ENCODE measurements around the gene KIAA0930.
A peak's percentile ranks its signal among the peaks of the same experiment; 100 is the strongest.
"Not testable (repeated sequence)": the region's sequence is repeated elsewhere in the genome, so short reads cannot be mapped to it uniquely, and the experiment has no call there.

KIAA0930 gene

DNA sequence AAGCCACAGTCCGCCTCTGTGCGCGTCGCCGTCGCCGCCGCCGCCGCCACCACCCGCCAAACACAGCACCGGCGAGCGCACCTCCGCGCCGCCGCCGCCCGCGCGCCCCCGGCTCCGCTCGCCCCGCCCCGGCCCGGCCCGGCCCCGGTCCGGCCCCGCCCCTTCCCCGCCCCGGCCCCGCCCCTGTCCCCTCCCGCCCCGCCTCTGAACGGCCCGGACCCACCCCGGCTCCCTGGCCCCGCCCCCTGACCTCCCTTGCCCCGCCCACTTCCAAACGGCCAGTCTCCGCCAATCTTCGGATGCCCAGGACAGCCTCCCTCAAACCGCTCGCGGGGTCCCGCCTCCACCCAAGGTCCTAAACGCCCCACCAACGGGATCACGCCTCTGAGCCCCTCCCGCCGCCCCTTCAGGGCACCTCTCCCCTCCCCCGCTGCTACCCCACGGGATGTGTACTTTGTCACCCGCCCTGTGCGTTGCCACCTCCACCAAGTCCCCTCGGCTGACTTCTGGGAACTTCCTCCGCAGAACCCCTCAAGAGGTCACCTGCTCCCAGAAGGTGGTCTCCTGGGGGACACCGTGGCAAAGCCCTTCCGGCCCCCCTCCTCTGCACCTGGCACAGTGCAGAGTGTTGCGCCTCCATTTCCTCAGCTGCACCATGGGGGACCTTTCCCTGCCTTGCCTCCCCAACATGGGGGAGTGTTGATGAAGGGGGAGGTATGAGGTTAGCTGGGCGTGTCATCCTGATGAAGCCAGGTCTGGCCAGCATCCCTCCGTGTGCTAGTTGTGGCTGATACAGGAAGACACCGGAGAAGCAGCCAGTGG lies at the start of gene KIAA0930:
KIAA0930 (minus strand) TSS at position 85 of the 822 bp plus-strand sequence. CDS start 191 bp downstream, outside the sequence.
- peak; percentile 32 to 33 for DNase-seq

DNA sequence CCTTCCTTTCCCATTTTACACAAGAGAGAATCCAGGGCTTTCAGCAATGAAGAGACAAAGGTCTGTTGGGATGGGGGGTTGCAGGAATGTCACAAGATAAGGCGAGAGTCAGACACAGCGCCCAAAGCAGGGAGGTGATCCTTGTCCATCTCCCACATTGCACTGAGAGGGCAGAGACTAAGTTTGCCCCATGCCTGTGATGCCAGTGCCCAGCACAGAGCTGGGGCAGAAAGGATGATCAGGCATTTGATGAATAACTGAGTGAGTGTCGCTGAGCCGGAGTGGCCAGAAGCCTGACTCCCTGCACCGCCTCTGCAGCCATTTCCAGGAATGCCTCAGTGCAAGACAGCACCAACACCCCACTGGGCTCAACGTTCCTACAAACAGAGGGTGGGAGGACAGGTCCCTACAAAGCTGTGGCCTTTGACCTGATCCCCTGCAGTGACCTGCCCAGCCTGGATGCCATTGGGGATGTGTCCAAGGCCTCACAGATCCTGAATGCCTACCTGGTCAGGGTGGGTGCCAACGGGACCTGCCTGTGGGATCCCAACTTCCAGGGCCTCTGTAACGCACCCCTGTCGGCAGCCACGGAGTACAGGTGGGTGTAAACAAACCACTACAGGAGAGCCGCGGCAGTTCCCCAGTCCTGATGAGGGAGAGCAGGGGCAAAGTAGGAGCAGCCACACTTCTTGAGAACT lies 46.3 kb upstream of the KIAA0930 start:
- DNase-seq: no peak

DNA sequence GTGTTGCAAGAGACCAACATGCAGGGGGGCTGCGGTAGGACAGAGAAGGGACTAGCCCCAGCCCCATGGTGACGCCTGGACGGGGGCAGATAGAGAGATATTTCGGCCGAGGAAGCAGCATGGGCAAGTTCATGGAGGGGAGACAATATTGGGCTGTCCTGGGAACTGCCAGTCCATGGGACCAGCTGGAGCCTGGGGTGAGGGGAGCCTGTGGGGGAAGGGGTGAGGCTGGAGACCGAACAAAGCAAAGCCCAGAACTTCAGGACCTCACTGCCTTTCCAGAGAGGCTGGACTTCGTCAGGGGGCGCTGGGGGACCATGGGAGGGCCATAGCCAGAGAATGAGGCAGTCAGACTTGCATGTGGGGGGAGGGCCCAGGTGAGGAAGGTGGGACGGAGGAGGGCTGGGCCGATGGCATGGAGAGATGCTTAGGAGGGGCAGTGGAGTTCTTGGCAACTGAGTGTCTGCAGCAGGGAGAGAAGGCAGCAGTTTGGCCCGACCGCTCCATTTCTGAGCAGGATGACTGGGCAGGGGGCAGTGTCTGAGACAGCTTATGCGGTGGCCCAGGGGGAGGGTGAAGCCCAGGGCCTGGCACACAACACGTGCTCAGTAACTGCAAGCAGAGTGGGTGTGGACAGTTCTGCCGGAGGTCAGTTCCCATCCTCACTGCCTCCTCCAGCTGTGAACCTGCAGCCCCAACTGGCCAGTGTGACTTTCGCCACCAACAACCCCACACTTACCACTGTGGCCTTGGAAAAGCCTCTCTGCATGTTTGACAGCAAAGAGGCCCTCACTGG lies 44.8 kb upstream of the KIAA0930 start:
- no peak for DNase-seq

DNA sequence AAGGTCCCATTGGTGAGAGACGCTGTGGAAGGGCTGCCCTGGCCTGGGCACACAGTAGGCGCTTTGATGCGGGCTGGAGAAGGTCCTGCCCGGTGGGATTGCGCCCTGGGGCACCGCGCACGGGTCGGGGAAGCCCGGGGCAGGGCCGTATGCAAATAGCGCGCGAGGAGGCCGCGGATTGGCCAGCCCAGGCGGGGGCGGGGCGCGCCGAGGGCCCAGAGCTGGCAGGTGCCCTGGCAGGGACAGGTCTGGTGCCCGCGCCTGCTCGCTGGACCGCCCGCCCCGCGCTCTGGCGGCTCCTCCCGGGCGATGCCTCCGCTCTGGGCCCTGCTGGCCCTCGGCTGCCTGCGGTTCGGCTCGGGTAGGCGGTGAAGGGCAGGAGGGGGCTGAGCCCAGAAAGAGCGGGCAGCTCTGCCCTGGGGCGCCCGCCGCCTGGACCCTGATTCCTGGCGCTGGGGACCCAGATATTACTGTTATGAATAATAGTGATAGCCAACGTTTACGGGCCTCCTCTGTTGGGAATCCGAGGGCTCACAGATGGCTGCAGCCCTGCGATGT lies 44.1 kb upstream of the KIAA0930 start, which contains the start of gene UPK3A:
UPK3A (plus strand) TSS at position 245 of the 558 bp plus-strand sequence; CDS start at position 310, 65 bp downstream.
- peak; percentile 45 to 51 for DNase-seq

DNA sequence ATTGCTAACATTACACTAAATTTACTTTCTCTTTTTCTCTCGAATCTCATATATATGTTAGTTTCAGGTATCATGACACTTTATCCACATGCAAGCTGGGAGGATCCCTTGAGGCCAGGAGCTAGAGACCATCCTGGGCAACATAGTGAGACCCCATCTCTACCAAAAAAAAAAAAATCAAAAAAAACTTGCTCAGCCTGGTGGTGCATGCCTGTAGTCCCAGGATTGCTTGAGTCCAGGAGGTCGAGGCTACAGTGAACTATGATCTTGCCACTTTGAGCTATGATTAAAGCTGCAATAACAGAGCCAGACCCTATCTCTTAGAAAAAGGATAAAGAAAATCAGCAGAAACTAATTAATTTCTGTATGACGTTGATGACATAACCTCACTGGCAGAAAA lies 40.3 kb upstream of the KIAA0930 start:
- no peak for DNase-seq

DNA sequence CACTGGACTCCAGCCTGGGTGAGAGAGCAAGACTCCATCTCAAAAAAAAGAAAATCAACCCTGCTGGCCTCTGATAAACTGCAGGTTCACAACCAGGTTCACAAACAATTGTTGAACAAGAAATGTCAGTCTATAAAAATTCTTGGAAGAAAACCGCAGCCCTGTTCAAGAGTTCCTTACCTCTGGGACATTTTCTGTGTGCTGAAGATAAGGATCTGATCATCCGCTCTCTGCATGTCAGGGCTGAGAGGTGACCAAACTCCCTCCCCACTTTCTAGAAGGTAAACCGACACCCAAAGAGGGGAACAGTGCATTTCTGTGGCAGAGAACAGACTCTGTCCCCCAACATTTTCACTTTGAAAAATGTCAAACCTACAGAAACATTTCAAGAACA lies 39.9 kb upstream of the KIAA0930 start:
- DNase-seq: no peak

DNA sequence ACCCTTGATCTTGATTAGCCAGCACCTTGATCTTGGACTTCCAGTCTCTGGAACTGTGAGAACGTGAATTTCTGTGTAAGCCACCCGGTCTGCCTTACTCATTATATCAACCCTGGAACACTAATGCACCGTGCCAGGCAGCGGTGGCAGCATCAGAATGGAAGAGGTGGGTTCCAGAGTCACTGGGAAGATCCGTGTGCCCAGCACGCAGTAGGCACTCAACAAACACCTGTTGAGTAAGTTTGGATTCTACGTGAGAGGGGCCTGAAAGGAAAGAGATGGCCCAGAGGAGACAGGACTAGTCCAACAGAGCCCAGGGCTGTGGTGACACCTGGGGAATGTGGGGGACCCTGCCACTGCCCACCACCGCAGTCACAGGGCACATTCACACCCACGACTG lies 37.4 kb upstream of the KIAA0930 start:
- DNase-seq: no peak

DNA sequence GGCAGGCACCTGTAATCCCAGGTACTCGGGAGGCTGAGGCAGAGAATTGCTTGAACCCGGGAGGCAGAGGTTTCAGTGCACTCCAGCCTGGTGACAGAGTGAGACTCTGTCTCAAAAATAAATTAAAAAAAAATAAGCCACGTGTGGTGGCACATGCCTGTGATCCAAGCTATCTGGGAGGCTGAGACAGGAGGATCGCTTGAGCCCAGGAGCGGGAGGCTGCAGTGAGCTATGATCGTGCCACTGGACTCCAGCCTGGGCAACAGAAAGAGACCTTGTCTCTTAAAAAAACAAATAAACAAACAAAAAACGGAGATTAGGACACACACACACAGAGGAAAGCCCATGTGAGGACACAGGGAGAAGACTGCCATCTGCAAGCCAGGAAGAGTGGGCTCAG lies 37.0 kb upstream of the KIAA0930 start:
- not testable (repeated sequence) for DNase-seq

DNA sequence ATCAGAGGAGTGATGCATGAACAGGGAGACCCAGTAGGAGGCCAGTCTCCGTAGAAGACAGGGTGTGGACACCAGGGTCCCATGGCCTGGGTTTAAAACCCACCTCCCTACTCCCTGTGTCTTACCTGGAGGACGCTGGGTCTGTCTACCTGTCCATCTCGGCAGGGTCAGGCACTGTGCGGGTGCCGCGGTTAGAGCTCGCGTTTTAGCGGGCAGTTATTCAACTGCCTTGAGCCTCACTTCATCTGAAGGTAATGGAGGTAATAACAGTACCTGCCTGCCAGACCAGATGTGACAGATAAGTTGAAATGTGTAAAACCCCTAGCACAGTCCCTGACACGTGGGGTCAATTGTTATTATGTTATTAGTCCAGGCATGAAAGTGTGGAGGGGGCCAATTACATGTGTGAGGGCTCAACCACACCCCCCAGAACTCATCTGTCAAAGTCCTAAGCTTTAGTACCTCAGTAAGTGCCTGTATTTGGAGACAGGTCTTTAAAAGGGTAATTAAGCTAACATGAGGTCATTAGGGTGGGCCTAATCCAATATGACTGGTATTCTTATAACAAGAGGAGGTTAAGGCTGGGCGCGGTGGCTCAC lies 35.9 kb upstream of the KIAA0930 start:
- DNase-seq: no peak

DNA sequence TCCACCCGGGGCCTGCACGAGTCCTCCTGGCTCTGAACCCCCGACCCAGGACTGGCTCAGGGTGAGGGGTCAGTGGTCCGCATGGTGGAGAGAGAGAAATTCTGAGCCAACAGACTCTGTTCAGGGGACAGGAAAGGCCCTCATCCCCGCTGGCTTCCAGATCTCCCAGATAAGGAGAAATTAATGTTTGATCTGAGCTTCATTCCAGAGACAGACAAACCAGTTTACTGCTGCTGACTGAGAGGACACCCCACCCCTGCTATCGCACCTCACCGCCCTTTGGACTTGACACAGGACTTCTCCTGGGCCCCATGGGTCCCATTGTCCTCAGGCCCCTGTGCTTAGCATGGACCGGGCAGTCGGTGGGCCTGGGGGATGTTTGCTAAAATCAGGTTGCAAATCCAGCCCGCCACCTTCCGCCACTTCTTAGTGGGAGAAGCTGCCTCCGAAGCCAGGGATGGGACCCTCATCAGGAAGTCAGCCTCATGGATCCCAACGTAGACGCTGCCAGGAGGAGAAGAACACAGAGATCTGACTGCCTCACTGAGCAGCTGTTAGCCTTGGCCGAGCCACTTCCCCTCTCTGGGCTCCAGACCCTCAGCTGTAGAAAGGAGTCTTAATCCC lies 32.9 kb upstream of the KIAA0930 start:
- no peak for DNase-seq

DNA sequence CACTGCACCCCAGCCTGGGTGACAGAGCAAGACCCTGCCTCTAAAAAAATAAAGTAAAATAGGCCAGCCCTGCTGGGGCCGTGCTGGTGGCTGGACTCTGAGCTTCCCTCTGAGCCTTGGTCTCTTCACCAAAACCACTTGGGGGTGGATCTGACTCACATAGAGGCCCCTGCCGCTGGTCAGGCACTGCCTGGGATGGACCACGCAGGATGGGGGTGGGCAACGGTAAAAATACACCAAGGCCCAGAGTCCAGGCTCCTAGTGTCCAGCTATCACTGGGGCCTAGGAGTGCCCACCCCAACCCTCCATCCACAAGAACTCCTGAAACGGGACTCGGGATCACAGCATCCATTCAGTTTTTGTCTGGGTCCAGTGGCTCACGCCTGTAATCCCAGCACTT lies 31.8 kb upstream of the KIAA0930 start:
- DNase-seq: no peak

DNA sequence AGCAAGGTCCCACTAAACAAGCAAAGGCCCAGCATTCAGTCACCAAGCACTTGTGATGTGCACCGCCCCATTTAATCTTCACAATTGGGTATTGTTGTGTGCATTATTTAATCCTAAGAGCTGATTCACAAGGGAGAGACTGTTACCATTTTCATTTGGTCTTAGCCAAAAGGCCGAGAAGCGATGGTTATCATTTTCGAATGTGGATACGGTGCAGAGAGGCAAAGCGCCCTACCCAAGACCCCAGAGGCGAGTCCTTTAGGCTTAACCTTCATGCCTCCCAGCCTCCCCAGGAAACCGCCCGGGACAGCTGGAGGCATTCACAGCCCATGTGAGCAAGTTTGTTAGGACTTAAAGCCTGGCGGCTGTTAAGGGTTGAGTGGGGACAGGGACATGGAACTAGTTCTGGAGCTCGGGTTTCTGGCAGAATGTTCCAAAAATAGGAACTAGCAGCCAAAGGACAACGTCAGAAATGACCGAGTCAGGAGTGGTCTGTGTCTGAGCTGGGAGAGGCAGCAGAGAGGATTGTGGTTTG lies 31.0 kb upstream of the KIAA0930 start:
- no peak for DNase-seq

DNA sequence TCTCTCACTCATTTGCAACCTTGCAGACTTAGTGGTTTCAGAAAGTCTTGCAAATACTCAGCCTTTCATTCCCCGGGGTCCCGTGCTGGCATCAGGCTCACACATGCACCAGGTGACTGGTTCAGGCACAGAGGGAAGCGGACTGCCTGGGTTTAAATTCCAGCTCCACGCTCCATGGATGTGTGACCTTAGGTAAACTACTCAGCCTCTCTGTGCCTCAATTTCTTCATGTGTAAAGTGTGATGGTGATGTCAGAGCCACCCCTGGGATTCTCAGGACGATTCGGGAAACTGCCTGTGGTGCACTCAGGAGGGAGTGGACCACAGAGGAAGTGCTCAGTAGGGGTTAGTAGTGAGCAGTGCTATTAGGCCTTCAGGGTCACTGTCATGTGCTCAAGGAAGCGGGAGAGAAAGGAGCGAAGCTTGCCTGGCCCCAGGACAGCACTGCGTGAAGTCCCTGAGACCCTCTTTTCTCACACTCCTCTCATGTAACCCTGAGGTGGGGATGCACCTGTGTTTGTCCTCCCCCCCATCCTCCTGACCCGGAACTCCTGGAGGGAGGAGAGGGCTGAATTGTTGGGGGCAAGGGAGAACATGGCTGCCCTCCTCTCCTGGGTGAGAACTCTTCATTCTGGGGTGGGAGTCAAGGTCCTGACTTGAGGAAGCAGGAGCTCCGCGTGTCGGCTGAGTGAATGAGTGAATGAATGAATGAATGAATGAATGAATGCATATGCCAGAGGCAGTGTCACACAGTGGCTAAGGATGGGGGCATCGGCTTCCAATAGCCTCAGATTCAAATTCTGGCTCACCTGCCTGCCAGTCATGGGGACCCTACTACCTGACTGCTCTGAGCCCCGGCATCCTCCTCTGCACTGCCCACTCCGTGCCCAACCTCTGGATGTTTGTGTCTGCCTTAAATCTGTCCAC lies 29.7 kb upstream of the KIAA0930 start:
- no peak for DNase-seq

DNA sequence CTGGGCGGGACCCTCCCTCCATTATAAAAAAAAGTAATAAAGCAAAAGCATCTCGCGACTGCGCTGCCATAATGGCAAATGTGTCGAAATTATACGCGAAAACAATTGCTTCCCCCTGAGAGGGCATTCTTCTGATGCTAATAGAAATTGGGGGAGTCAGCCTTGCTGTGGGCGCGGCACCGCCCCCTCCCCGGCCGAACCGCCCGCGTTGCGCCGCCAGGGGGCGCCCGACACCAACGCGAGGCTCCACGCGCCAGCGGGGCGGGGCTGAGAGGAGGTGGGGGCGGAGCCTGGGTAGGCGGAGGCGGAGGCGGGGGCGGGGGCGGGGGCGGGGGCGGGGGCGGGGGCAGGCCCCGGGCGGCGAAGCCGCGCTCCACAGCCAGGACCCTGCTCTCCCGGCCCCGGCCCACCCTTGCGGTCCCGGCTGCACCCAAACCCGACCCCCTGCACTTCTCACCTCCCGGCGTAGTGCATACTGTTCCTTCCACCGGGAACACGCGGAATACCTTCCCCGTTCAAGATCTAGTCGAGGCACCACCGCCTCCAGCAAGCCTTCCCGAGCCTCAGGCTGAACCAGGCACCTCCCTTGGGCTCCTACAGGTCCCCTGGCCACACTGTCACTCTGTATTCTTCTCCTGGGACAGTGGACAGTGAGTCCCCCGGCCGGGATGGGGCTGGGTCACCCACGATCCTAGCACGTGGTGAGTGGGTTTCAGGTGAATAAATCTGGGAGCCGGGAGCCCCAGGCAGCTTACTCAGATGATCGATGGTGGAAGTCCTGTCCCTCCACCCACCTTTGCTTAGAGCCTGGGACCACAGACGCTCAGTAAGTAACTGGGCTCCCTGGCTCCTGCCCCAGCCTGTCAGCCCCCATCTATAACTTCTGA lies 28.5 kb upstream of the KIAA0930 start:
- DNase-seq: peak; percentile 46 to 57

DNA sequence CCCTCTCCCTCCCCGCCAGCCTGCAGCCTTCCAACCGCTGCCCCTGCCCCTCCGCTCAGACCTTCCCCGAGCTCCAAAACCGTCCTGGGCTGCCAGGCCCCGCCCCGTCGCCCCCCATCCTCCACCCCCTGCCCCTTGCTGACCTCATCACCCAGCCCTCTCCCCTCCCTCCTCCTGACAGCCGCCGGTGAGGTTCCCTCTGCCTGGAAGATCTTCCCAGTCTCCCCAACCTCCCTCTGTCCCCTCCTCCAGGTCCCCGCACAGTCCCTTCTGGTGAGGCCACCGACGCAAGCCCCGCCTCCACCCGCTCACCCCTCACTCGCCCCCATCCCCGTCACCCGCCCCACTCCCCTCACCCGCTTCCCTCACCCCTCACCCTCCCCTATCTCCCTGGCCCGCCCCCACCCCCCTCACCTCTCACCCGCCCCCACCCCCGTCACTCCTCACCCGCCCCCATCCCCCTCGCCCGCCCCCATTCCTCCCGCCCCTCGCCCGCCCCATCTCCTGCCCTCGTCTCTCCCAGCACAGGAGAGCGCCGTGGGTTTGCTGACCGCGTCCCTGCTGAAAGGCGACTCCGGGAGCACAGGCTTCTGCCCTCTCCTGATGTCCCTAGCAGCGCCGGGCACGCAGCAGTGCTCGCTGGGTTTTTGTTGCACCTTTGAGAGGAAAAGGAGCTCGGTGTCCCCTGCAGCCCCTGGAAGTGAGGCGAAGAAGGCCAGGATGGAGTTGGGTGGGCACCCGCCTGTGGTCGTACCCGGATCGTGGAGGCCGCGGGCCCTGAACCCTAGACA lies 27.7 kb upstream of the KIAA0930 start:
- DNase-seq: no peak

DNA sequence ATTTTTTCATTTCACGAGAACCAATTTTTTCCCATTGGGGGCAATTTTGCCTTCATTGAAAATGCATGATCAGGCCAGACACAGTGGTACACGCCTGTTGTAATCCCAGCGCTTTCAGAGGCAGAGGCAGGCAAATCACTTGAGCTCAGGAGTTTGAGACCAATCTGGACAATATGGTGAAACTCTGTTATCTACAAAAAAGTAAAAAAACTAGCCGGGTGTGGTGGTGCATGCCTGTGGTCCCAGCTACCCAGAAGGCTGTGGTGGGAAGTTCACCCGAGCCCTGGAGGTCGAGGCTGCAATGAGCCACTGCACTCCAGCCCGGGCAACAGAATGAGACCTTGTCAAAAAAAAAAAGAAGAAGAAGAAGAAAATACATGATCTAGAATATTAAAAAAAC lies 24.8 kb upstream of the KIAA0930 start:
- DNase-seq: no peak

DNA sequence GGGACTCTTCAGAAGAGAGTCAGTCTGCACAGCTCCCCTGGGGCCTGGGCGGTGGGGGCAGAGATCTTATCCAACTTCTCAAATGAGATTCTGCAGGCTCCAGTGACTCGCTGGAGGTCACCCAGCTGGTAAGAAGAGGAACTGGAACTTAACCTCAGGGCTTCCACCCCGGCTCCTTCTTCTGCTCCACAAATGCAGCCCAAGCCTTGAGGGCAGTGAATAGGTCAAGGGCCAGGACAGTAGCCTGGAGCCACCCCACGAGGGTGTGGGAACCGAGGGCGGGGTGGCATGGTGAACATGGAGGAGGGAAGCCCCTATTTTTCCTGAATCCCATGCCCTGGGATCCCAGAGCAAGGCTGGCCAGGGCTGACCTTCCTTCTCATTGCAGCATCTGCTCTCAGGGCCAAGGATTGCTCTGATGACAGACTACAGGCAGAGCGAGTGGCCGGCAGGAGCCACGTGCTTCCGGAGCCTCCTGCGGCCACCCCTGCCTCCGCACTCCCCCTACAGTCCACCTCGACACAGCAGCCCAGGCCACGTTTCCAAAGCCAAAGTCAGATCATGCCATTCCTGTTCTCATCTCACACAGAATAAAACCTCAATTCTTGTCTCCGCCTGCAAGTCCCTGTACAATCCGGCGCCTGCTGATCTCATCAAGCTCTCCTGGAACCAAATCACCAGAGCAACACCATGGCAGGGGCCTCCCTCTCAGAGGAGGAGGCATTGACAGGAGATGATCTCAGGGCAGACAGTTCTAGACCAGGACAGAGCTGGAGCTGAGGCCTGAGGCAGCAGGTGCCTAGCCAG lies 23.0 kb upstream of the KIAA0930 start:
- DNase-seq: no peak

DNA sequence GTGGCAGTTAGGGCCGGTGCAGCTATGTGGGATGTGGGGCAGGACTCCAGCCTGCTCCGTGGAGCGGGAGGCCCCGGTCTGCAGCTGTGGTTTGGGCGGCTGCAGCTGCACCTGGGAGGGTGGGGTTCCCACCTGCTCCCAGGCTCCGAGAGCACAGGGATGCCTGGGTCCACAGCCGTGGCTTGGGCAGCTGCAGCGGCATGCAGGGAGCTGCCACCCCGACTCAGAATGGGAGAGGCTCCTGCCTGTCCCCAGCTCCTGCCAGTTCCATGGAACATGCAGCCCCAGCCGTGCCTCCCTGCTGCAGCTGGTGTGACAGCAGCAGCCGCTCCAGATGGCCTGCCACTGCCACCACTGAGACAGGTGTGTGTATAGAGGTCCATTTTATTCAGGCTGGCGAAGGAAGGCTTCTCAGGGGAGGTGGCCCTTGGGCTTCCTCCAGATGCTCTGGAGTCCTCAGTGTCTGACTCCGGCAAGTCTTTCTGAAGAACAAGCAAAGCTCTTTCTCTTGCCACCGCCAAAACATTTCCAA lies 22.3 kb upstream of the KIAA0930 start:
- DNase-seq: peak in 1 of 2 experiments; percentile 8
